Left ventricle myocardium inferior (tissue), 1 donor: ENCODE measurements around the gene PDCD2L. TPM values are rescaled to one million over a fixed set of nuclear protein-coding genes. Genes with fewer than 3 reads are reported as not detected.

Experiments used
- DNase-seq: peaks from one replicate; pipeline ENCODE4 v3.0.0-alpha.2; 2020
- H3K27ac ChIP-seq: fragments of 200-600 bp; replicated peaks from 2 replicates; pipeline ENCODE4 v1.8.0; 2021
- H3K27me3 ChIP-seq: fragments of 200-600 bp; 2 replicates; pipeline ENCODE4 v1.8.0; 2021; ENCODE audit warnings: low read depth
- H3K36me3 ChIP-seq: fragments of 200-600 bp; 2 replicates; pipeline ENCODE4 v1.8.0; 2021
- H3K4me1 ChIP-seq: fragments of 200-600 bp; 2 replicates; pipeline ENCODE4 v1.8.0; 2021
- H3K4me3 ChIP-seq: fragments of 200-600 bp; 2 replicates; pipeline ENCODE4 v1.8.0; 2021; ENCODE audit warnings: mild to moderate bottlenecking, moderate library complexity
- H3K9me3 ChIP-seq: fragments of 200-600 bp; replicated peaks from 2 replicates; pipeline ENCODE4 v1.8.0; 2021
- CTCF ChIP-seq: fragments of 200-600 bp; IDR thresholded peaks from 2 replicates; pipeline ENCODE4 v1.8.0; 2021; ENCODE audit warnings: antibody characterized with exemption, mild to moderate bottlenecking, borderline replicate concordance
- intact Hi-C: fragments of 100-400 bp; cut with micrococcal nuclease; formaldehyde crosslinking; loops from one replicate; pipeline ENCODE4 v1.11.0; 2022
- long read RNA-seq: library from polyadenylated mRNA; unstranded; transcript quantifications from one replicate; pipeline ENCODE4 v2.0.0, GENCODE V29; 2021
- total RNA-seq: library from RNA; stranded (reverse); fragmentation: NEBNext Ultra II Directional; extraction: Animal tissue kit (Norgen Biotek cat#: 25700); gene quantifications from one replicate; pipeline ENCODE4 v1.2.1, GENCODE V29; 2021
- donor health status: DM: no; HTN: yes; CAD: no; lungs with severe emphysema.

The PDCD2L gene
- total RNA-seq: 12.8 TPM
- long read RNA-seq, partial matches to known transcripts: 0 of 2 reads
- long read RNA-seq, other reads (novel, unspliced or antisense): 0 of 2 reads

- H3K4me1 ChIP-seq: peaks cover 16% of the 10 kb centered on the region
- H3K36me3 ChIP-seq: peaks cover 26% of the 10 kb centered on the region
- peak; percentile 93 for DNase-seq
- peak within 1 kb of the TSS; percentile 60 for H3K27ac ChIP-seq
- no peaks in the 10 kb centered on the region for H3K9me3 ChIP-seq
- H3K27me3 ChIP-seq: no peaks in the 10 kb centered on the region
- intact Hi-C loops: no loop called here
- H3K4me3 ChIP-seq: peak within 1 kb of the TSS; percentile 98
- no peak for TF ChIP-seq CTCF
These were observed at the start of gene PDCD2L for GRCh38 chr19:34404109-34404909. PDCD2L (plus strand) TSS chr19:34404399; CDS start chr19:34404431, 32 bp downstream.

- intact Hi-C loops: no loop called here
- H3K27me3 ChIP-seq: no peaks in the 10 kb centered on the region
- no peak for TF ChIP-seq CTCF
These were observed 49.0 kb upstream of the PDCD2L start for GRCh38 chr19:34355201-34355600.

GRCh38 chr19:34356875-34357274 lies 47.3 kb upstream of the PDCD2L start:
- no peak for TF ChIP-seq CTCF
- no peak for DNase-seq

More at GRCh38 chr19:34355201-34355600, 49.0 kb upstream of the PDCD2L start:
- peaks cover 55% of the 10 kb centered on the region for H3K36me3 ChIP-seq
- H3K27ac ChIP-seq: no peak overlapping the region
- no peak for DNase-seq
- no peaks in the 10 kb centered on the region for H3K9me3 ChIP-seq
- no peak overlapping the region for H3K4me3 ChIP-seq
- peaks cover 13% of the 10 kb centered on the region for H3K4me1 ChIP-seq

GRCh38 chr19:34357431-34357830 lies 46.8 kb upstream of the PDCD2L start:
- no peaks in the 10 kb centered on the region for H3K27me3 ChIP-seq
- H3K27ac ChIP-seq: no peak overlapping the region
- no peak for DNase-seq
- H3K9me3 ChIP-seq: no peaks in the 10 kb centered on the region
- no peak for TF ChIP-seq CTCF
- no peak overlapping the region for H3K4me3 ChIP-seq
- H3K4me1 ChIP-seq: peaks cover 13% of the 10 kb centered on the region
- intact Hi-C loops: no loop called here
- H3K36me3 ChIP-seq: peaks cover 34% of the 10 kb centered on the region

More at GRCh38 chr19:34356875-34357274, 47.3 kb upstream of the PDCD2L start:
- H3K27ac ChIP-seq: no peak overlapping the region
- peaks cover 39% of the 10 kb centered on the region for H3K36me3 ChIP-seq
- peaks cover 13% of the 10 kb centered on the region for H3K4me1 ChIP-seq
- no peaks in the 10 kb centered on the region for H3K9me3 ChIP-seq
- no peaks in the 10 kb centered on the region for H3K27me3 ChIP-seq
- H3K4me3 ChIP-seq: no peak overlapping the region
- intact Hi-C loops: no loop called here

- peak; percentile 64 for TF ChIP-seq CTCF
- Histone ChIP-seq H3K27ac (peak overlapping the region; percentile 91), H3K27me3 (no peaks in the 10 kb centered on the region), H3K4me1 (peaks cover 14% of the 10 kb centered on the region), H3K36me3 (peaks cover 16% of the 10 kb centered on the region), H3K9me3 (no peaks in the 10 kb centered on the region), H3K4me3 (peak overlapping the region; percentile 62)
- peak; percentile 97 for DNase-seq
- intact Hi-C loops: no loop called here
These were observed 44.9 kb upstream of the PDCD2L start for GRCh38 chr19:34359140-34359953.
